Pancreas (tissue), 10 donors: ENCODE data around the gene TNRC6B. TPM values are rescaled to one million over a fixed set of nuclear protein-coding genes. Genes with fewer than 3 reads are reported as not detected.
"Not testable (repeated sequence)": the region's sequence is repeated elsewhere in the genome, so short reads cannot be mapped to it uniquely, and the experiment has no call there.

Experiments
- ATAC-seq, 4 donors: fragments of 200-7000 bp; cut with Tn5 transposase; one replicate each; pipeline versions ENCODE4 v1.8.0 to v1.9.1; 2020; ENCODE audit warnings: mild to moderate bottlenecking in 4 of 4, moderate library complexity in 4 of 4
- DNase-seq, 6 donors: peaks; one replicate each; pipeline ENCODE4 v3.0.0-alpha.2; 2020
- FAIRE-seq: peaks from 2 replicates; lab custom pipeline; 2012; peaks lifted over from hg19 to GRCh38; lab: Jason Lieb, UNC
- H3K27ac ChIP-seq, 4 donors: fragments of 200-600 bp; sonication (generic); 1 replicate in 3 of 4; 2 replicates in 1 of 4; pipeline versions ENCODE4 v1.5.0 to v1.8.0; 2020
- H3K27me3 ChIP-seq, 4 donors: fragments of 200-600 bp; one replicate each; pipeline ENCODE4 v1.8.0; 2021
- H3K36me3 ChIP-seq, 3 donors: fragments of 200-600 bp; sonication (generic) in 1 of 3; one replicate each; pipeline versions ENCODE4 v1.5.0 to v1.8.0; 2020 to 2021
- H3K4me1 ChIP-seq, 3 donors: fragments of 200-600 bp; one replicate each; pipeline ENCODE4 v1.8.0; 2021
- H3K4me3 ChIP-seq, 4 donors: fragments of 200-600 bp; sonication (generic) in 2 of 4; one replicate each; pipeline versions ENCODE4 v1.5.0 to v1.8.0; 2020 to 2021
- H3K9me3 ChIP-seq, 4 donors: fragments of 200-600 bp; one replicate each; pipeline ENCODE4 v1.8.0; 2021
- CTCF ChIP-seq, 4 donors: fragments of 200-600 bp; sonication (generic) in 3 of 4; IDR thresholded peaks; one replicate each; pipeline versions ENCODE4 v1.5.0 to v1.8.0; 2021; ENCODE audit warnings: antibody characterized with exemption in 4 of 4
- WGBS, 2 donors: extraction: QIAGEN DNeasy Blood & Tissue Kit; methylation state at CpG; one replicate each; pipeline ENCODE4 v1.1.7; 2013; 5-methylcytosine and 5-hydroxymethylcytosine counted together
- intact Hi-C, 3 donors: fragments of 100-400 bp; cut with DNase I; formaldehyde crosslinking; loops; one replicate each; pipeline versions ENCODE4 v1.11.1 to v1.14.2; 2022
- polyA plus RNA-seq, 2 donors: library from polyadenylated mRNA; stranded (reverse); fragments of 200-250 nt; gene quantifications; one replicate each; pipeline ENCODE4 v1.2.3, GENCODE V29; 2013
- total RNA-seq, 6 donors: library from RNA; stranded (reverse); fragmentation: NEBNext Ultra II Directional in 4 of 6; extraction: Animal tissue kit (Norgen Biotek cat#: 25700) in 4 of 6; gene quantifications; one replicate each; pipeline versions ENCODE4 v1.2.1 to v1.2.4, GENCODE V29; 2021 to 2023
- donor health status: healthy with polysubstance abuse.
- donor health status: DM: no; HTN: no; CAD: no; lungs with moderate emphysema.
- donor health status: DM: no; HTN: no; CAD: no.
- donor health status: control.
- donor health status: control.
- donor health status: Bipolar disorder and iron deficiency.
- donor health status: DM: yes; HTN: yes; CAD: no.
- donor health status: DM: no; HTN: no; CAD: no.
- donor health status: DM: no; HTN: no; CAD: no.
- donor health status: DM: yes; HTN: yes; CAD: no.

The TNRC6B gene
- total and polyA plus RNA-seq, 8 donors = 2.2 to 31.3 (median 21.0) TPM

DNA sequence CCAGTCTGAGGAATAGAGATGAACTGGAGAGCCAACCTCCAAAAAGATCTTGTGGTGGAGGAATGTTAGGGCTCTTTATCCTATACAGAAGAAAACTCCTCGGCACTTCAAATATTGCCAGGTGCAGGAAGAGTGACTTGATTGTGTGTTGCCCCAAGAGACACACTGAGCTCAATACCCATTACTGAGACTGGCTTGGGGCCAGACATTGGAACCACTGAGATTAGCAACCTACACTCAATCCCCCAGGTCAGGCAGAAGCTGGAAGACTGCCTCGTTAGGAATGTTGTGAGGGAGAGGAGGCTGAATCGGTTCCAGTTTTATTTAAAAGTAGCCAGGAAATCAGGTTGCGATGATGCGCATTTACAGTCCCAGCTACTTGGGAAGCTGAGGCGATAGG is 190.3 kb downstream of the TNRC6B start:
- peaks cover 13 to 37% (median 16%) of the 10 kb centered on the region in 3 donors for H3K36me3 ChIP-seq
- 71 to 73% methylated on average over 6 of the region's 6 CpGs for WGBS, 2 donors
- FAIRE-seq (no peak), DNase-seq (no peak), ATAC-seq (no peak)
- H3K4me1 ChIP-seq = peaks cover 4 to 11% (median 9%) of the 10 kb centered on the region in 3 donors
- no peak overlapping the region for H3K4me3 ChIP-seq
- intact Hi-C loops = no loop called here
- no peaks in the 10 kb centered on the region for H3K27me3 ChIP-seq
- H3K9me3 ChIP-seq = no peaks in the 10 kb centered on the region
- peak overlapping the region in 2 of 4 donors; percentile 21 to 28 for H3K27ac ChIP-seq
- TF ChIP-seq CTCF (IDR thresholded peaks at IDR 0.05) = no peak

DNA sequence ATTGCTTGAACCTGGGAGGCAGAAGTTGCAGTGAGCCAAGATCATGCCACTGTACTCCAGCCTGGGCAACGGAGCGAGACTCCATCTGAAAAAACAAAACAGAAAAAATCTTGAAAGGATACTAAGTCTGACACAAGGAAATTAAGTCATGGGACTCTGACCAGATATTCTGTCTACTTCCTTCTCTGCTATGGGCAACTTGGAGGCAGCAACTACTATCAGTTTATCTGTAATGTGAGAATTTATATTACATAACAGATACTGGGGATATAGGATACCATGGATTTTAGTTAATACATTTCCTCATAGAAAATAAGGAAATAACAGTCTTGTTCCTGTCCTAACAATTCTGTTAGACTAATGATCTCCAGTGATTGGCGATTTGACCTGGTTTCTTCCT is 191.1 kb downstream of the TNRC6B start:
- FAIRE-seq = no peak
- no peak overlapping the region for H3K4me3 ChIP-seq
- no peaks in the 10 kb centered on the region for H3K9me3 ChIP-seq
- 86 to 91% methylated on average over 3 of the region's 3 CpGs for WGBS, 2 donors
- no peaks in the 10 kb centered on the region for H3K27me3 ChIP-seq
- ATAC-seq = no peak
- H3K27ac ChIP-seq = peak overlapping the region in 1 of 4 donors; percentile 13
- no peak for TF ChIP-seq CTCF (IDR thresholded peaks at IDR 0.05)
- no peak for DNase-seq
- intact Hi-C loops = no loop called here
- peaks cover 11 to 31% (median 11%) of the 10 kb centered on the region in 3 donors for H3K36me3 ChIP-seq
- peaks cover 10 to 12% (median 11%) of the 10 kb centered on the region in 3 donors for H3K4me1 ChIP-seq

DNA sequence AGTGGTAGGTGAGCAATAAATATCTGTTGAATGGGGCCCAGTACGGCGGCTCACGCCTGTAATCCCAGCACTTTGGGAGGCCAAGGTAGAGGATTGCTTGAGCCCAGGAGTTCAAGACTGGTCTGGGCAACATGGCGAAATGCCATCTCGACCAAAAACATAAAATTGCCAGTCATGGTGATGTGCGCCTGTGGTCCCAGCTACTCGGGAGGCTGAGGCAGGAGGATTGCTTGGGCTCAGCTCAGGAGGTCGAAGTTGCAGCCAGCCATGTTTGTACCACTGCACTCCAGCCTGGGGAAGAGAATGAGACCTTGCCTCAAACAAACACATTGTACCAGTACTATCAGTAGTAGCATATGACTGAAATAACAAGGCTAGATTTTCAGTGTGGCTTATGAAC is 196.8 kb downstream of the TNRC6B start:
- no peak for FAIRE-seq
- WGBS, 2 donors = 92 to 95% methylated on average over 8 of the region's 8 CpGs

GRCh38 chr22:40376149-40376548 is 198.4 kb downstream of the TNRC6B start:
- Histone ChIP-seq H3K36me3 (no peaks in the 10 kb centered on the region), H3K27ac (no peak overlapping the region), H3K4me1 (peaks cover 11 to 24% (median 12%) of the 10 kb centered on the region in 3 donors), H3K9me3 (no peaks in the 10 kb centered on the region), H3K27me3 (no peaks in the 10 kb centered on the region), H3K4me3 (no peak overlapping the region)
- intact Hi-C loops = no loop called here
- FAIRE-seq = no peak
- 33 to 38% methylated on average over 5 of the region's 5 CpGs for WGBS, 2 donors
- DNase-seq = no peak
- ATAC-seq = peak in 2 of 4 donors; percentile 8 to 30
- no peak for TF ChIP-seq CTCF (IDR thresholded peaks at IDR 0.05)

More for the DNA sequence above, 196.8 kb downstream of the TNRC6B start:
- H3K27ac ChIP-seq = no peak overlapping the region
- no peak overlapping the region for H3K4me3 ChIP-seq
- intact Hi-C loops = no loop called here
- H3K9me3 ChIP-seq = no peaks in the 10 kb centered on the region
- ATAC-seq = no peak
- DNase-seq = no peak
- H3K36me3 ChIP-seq = no peaks in the 10 kb centered on the region
- no peaks in the 10 kb centered on the region for H3K27me3 ChIP-seq
- no peak for TF ChIP-seq CTCF (IDR thresholded peaks at IDR 0.05)
- H3K4me1 ChIP-seq = peaks cover 11 to 22% (median 12%) of the 10 kb centered on the region in 3 donors

DNA sequence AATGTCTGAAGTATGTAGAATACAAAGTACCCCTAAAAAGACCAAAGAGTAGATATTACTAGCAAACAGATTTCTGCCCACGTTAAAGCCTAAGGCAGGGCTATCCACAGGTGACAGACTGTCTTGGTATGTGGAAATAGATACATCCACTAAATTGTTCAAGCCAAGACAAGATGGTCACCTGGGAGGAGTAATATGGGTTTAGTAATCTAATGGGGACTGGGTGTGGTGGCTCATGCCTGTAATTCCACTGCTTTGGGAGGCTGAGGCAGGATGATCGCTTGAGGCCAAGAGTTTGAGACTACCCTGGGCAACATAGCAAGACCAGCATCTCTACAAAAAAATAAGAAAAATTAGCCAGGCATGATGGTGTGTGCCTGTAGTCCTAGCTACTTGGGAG is 200.2 kb downstream of the TNRC6B start:
- WGBS, 2 donors = 93 to 100% methylated on average over 2 of the region's 2 CpGs
- no peak for ATAC-seq
- FAIRE-seq = no peak
- H3K4me3 ChIP-seq = no peak overlapping the region
- H3K27me3 ChIP-seq = no peaks in the 10 kb centered on the region
- H3K9me3 ChIP-seq = no peaks in the 10 kb centered on the region
- TF ChIP-seq CTCF (IDR thresholded peaks at IDR 0.05) = no peak
- peaks cover 2 to 16% (median 8%) of the 10 kb centered on the region in 3 donors for H3K4me1 ChIP-seq
- intact Hi-C loops = no loop called here
- H3K36me3 ChIP-seq = no peaks in the 10 kb centered on the region
- no peak overlapping the region for H3K27ac ChIP-seq
- DNase-seq = no peak

- FAIRE-seq, H3K27me3 ChIP-seq, ATAC-seq, DNase-seq, H3K9me3 ChIP-seq, intact Hi-C loops, H3K36me3 ChIP-seq, H3K27ac ChIP-seq, H3K4me3 ChIP-seq: not testable (repeated sequence)
- WGBS, 2 donors = 91 to 97% methylated on average over 11 of the region's 11 CpGs
- peaks cover 0 to 15% (median 3%) of the 10 kb centered on the region in 3 donors for H3K4me1 ChIP-seq
Measured at GRCh38 chr22:40378448-40378847, 200.7 kb downstream of the TNRC6B start.
